Right lobe of liver (tissue), 4 donors: ENCODE results near the gene TPPP.

Experiments
- CTCF ChIP-seq, 4 donors: fragments of 200-600 bp in 3 of 4; fragments of 450-650 bp in 1 of 4; IDR thresholded peaks; one replicate each; pipeline versions ENCODE4 v1.5.1 to v1.8.0; 2016 to 2022; ENCODE audit warnings: antibody characterized with exemption in 4 of 4, mild to moderate bottlenecking in 2 of 4
- POLR2A ChIP-seq: fragments of 450-650 bp; IDR thresholded peaks from one replicate; pipeline ENCODE4 v1.6.1; 2017; ENCODE audit warnings: antibody characterized with exemption, mild to moderate bottlenecking
- donor health status: DM: no; HTN: no; CAD: no.
- donor health status: DM: no; HTN: no; CAD: no.
- donor health status: DM: no; HTN: yes; CAD: no.

GRCh38 chr5:622359-622758 lies 70.8 kb downstream of the TPPP start:
- no peak for TF ChIP-seq CTCF (IDR thresholded peaks at IDR 0.05)
- TF ChIP-seq POLR2A: no peak
